ENCODE results near the gene M1AP. TPM values are rescaled to one million over a fixed set of nuclear protein-coding genes. Genes with fewer than 3 reads are reported as not detected.

Gene M1AP
- total RNA-seq, 4 donors from 2014 or later, result 0.19 TPM; not detected in 3

DNA sequence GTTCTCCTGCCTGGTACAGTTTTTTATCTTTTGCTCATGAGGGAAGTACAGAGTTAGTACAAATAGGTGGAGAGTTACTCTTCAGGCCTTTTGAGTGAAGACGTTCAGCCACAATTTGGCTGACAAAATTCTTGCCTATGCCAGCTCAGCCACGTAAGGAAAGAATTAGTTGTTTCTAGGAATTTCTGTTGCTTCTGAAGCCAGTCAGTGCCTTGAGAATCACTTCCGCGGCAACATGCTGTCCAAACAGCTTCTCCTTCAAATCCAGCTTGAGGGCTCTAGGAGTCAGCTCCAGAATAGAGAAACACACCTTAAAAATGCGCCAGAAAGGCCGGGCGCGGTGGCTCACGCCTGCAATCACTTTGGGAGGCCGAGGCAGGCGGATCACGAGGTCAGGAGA, 27.5 kb downstream of the M1AP start:
- WGBS, 2 donors, result 51 to 86% methylated on average over 4 to 11 of the region's 12 CpGs
- intact Hi-C loops (cut with DNase I), result no loop called here

DNA sequence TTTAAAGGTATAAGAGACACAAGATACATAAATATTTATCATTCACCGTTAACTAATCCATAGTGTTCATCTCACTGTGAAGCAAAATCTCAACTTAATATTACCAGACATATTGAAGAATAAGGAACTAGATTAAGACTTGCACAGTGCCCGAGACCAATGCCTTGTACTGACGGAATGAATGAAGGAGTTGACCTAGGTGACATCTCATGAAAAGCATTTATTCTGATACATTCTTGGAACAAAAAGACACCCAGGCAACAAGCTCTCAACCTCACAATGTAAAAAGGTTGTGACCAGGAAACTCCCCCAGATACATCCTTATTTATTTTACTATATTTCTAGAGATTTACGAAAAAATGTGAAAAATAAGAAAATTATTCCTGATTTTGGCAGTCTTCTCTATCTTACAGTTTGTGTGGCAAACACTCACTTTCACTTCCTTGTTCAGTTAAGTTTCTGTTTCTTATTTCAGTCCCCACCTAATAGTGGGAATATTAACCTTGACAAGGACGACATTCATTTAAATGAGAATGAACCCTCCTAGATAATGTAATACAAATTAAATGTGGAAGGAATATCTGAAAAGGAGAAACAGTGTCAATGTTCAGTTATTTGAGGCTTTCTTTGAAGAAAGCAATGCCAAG, 28.4 kb downstream of the M1AP start:
- Histone ChIP-seq H3K36me3 (no peaks in the 10 kb centered on the region), H3K4me1 (no peaks in the 10 kb centered on the region), H3K9me3 (no peaks in the 10 kb centered on the region), H3K27me3 (peaks cover 0 to 73% (median 0%) of the 10 kb centered on the region in 4 donors), H3K4me3 (no peak overlapping the region), H3K27ac (no peak overlapping the region)
- WGBS, 2 donors, result 75 to 83% methylated on average over 5 of the region's 5 CpGs
- intact Hi-C loops (cut with DNase I), result no loop called here
- no peak for DNase-seq
- no peak for TF ChIP-seq POLR2A (IDR thresholded peaks at IDR 0.05)
- TF ChIP-seq, protein P1, sequence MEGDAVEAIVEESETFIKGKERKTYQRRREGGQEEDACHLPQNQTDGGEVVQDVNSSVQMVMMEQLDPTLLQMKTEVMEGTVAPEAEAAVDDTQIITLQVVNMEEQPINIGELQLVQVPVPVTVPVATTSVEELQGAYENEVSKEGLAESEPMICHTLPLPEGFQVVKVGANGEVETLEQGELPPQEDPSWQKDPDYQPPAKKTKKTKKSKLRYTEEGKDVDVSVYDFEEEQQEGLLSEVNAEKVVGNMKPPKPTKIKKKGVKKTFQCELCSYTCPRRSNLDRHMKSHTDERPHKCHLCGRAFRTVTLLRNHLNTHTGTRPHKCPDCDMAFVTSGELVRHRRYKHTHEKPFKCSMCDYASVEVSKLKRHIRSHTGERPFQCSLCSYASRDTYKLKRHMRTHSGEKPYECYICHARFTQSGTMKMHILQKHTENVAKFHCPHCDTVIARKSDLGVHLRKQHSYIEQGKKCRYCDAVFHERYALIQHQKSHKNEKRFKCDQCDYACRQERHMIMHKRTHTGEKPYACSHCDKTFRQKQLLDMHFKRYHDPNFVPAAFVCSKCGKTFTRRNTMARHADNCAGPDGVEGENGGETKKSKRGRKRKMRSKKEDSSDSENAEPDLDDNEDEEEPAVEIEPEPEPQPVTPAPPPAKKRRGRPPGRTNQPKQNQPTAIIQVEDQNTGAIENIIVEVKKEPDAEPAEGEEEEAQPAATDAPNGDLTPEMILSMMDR (IDR thresholded peaks at IDR 0.05), result no peak

More for the DNA sequence above, 27.5 kb downstream of the M1AP start:
- Histone ChIP-seq H3K4me3 (no peak overlapping the region), H3K36me3 (no peaks in the 10 kb centered on the region), H3K27me3 (peaks cover 0 to 64% (median 0%) of the 10 kb centered on the region in 4 donors), H3K9me3 (no peaks in the 10 kb centered on the region), H3K27ac (no peak overlapping the region), H3K4me1 (no peaks in the 10 kb centered on the region)
- no peak for DNase-seq
- TF ChIP-seq, protein P1 (IDR thresholded peaks at IDR 0.05), result no peak
- no peak for TF ChIP-seq POLR2A (IDR thresholded peaks at IDR 0.05)

DNA sequence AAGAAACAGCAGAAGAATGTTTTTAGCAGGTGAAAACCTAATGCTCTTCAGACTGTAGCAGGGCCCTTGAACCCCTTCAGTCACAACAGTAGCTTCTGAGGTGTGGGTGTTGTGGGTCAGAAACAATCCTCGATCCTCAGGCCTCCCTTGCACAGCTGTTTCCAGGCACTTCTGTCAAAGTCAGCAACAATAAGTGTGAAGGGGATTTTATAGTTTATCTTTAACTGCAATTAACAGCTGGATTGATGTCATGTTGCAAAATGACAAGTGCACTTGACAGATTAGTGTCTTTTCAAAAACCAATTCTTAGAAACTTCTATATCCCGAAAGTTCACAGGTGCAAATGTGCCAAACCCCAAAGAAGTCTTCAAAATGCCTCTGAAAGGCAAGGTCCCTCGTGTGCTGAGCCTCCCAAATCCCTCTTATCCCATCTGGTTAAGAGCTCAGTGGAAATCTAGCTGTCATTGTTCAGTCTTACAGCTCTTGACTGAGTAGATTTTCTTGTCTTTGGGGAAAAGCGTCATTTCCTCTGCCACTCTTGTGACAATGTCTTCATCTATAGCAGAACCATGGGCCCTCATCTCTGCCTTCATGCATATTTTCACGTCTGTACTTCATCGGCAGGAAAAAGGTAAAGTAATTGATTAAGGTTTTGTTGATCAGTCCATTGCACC, 29.6 kb downstream of the M1AP start:
- intact Hi-C loops (cut with DNase I), result no loop called here
- Histone ChIP-seq H3K27me3 (peaks cover 0 to 81% (median 0%) of the 10 kb centered on the region in 4 donors), H3K4me3 (no peak overlapping the region), H3K9me3 (no peaks in the 10 kb centered on the region), H3K36me3 (no peaks in the 10 kb centered on the region), H3K4me1 (no peaks in the 10 kb centered on the region), H3K27ac (no peak overlapping the region)
- TF ChIP-seq, protein P1 (IDR thresholded peaks at IDR 0.05), result no peak
- no peak for TF ChIP-seq POLR2A (IDR thresholded peaks at IDR 0.05)
- WGBS, 2 donors, result 70 to 74% methylated on average over 6 of the region's 6 CpGs
- DNase-seq, result no peak

DNA sequence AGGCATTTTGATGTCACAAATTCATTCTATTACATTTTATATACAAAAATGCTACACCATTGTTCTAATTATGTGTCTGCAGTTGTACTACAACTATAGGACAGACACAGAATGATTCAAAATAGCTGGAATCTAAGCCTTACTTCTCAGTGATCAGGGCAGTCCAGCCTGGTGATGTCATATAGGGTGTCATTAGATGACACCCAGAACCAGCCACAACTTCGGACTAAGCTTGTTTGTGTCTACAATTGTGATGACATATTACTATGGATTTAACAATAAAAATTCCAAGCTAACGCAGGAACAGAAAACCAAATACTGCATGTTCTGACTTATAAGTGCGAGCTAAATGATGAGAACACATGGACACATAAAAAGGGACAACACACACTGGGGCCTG, 31.0 kb downstream of the M1AP start:
- Histone ChIP-seq H3K27ac (no peak overlapping the region), H3K4me3 (no peak overlapping the region), H3K9me3 (no peaks in the 10 kb centered on the region), H3K36me3 (no peaks in the 10 kb centered on the region), H3K4me1 (no peaks in the 10 kb centered on the region), H3K27me3 (peaks cover 0 to 90% (median 0%) of the 10 kb centered on the region in 4 donors)
- TF ChIP-seq, protein P1 (IDR thresholded peaks at IDR 0.05), result no peak
- TF ChIP-seq POLR2A (IDR thresholded peaks at IDR 0.05), result no peak
- intact Hi-C loops (cut with DNase I), result no loop called here
- DNase-seq, result no peak
- 78 to 80% methylated on average over 3 of the region's 3 CpGs for WGBS, 2 donors

DNA sequence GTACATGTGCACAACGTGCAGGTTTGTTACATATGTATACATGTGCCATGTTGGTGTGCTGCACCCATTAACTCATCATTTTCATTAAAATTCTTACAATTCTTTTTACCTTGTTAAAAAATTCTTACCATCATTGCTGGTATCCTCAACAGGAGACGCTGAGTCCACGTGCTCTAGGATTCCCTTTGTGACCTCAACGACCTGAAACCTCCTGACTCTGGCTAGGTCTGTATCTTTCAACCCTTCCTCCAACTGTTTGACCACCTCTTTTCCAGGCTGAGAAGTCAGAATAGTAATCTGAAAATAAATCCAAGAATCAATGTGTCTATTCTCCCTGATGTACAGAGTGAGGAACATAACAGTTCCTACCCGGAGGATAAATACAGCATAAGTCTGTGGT, 41.2 kb downstream of the M1AP start:
- Histone ChIP-seq H3K9me3 (no peaks in the 10 kb centered on the region), H3K27ac (no peak overlapping the region), H3K4me1 (no peaks in the 10 kb centered on the region), H3K36me3 (no peaks in the 10 kb centered on the region), H3K4me3 (no peak overlapping the region), H3K27me3 (peaks cover 0 to 68% (median 2%) of the 10 kb centered on the region in 4 donors)
- WGBS, 2 donors, result 59 to 62% methylated on average over 5 of the region's 5 CpGs
- DNase-seq, result no peak
- no peak for TF ChIP-seq POLR2A (IDR thresholded peaks at IDR 0.05)
- TF ChIP-seq, protein P1 (IDR thresholded peaks at IDR 0.05), result no peak
- intact Hi-C loops (cut with DNase I), result no loop called here

All from esophagus squamous epithelium (tissue), 5 donors.